Globus pallidus (tissue), 1 donor: ENCODE results near the gene FUT2.
"Not testable (repeated sequence)": the region's sequence is repeated elsewhere in the genome, so short reads cannot be mapped to it uniquely, and the experiment has no call there.

ENCODE experiments used
- DNase-seq: peaks from one replicate; pipeline ENCODE4 v3.0.0-alpha.2; 2015; ENCODE audit warnings: low spot score

FUT2 gene

GRCh38 chr19:48702701-48703100 lies 6.9 kb downstream of the FUT2 start:
- DNase-seq = no peak

DNA sequence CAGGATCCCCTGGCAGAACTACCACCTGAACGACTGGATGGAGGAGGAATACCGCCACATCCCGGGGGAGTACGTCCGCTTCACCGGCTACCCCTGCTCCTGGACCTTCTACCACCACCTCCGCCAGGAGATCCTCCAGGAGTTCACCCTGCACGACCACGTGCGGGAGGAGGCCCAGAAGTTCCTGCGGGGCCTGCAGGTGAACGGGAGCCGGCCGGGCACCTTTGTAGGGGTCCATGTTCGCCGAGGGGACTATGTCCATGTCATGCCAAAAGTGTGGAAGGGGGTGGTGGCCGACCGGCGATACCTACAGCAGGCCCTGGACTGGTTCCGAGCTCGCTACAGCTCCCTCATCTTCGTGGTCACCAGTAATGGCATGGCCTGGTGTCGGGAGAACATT lies 7.5 kb downstream of the FUT2 start:
- DNase-seq = no peak

DNA sequence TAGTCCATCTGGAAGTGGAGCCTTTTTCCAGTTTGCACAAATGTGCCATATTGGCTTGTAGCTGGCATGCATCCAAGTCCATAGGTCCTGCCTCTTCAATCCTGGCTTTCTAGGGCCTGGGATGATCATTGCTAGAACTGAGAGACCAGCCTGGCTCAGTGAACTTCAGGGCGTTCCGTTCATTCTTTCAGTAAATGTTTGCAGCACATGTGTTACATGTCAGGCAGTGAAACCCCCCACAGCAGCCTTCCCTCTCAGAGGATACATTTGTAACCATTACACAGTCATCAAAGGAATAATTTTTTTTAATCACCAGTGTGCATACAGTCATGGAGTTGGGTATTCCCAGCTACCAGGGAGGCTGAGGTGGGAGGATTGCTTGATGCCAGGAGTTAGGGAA lies 9.7 kb downstream of the FUT2 start:
- no peak for DNase-seq

GRCh38 chr19:48708471-48708870 lies 12.7 kb downstream of the FUT2 start:
- DNase-seq = no peak

DNA sequence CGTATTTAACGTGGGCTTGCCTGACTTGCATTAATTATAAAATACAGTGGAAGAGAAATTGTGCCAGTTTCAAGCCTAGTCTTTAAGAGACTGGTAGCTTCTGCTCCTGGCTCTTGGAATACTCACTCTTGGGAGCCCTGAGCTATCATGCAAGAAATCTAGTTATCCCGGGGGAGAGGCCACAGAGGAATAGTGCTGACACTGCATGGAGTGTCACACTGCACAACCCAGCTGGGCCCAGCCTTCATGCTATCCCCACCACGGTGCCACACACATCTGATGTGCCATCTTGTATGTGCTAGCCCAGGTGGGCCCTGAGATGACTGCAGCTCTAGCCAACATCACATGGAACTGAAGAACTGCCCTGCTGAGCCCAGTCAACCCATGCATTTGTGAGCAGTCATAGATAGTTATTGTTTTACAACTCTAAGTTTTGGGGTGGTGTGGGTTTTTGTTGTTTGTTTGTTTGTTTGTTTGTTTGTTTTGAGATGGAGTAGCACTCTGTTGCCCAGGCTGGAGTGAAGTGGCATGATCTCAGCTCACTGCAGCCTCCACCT lies 15.4 kb downstream of the FUT2 start:
- no peak for DNase-seq

DNA sequence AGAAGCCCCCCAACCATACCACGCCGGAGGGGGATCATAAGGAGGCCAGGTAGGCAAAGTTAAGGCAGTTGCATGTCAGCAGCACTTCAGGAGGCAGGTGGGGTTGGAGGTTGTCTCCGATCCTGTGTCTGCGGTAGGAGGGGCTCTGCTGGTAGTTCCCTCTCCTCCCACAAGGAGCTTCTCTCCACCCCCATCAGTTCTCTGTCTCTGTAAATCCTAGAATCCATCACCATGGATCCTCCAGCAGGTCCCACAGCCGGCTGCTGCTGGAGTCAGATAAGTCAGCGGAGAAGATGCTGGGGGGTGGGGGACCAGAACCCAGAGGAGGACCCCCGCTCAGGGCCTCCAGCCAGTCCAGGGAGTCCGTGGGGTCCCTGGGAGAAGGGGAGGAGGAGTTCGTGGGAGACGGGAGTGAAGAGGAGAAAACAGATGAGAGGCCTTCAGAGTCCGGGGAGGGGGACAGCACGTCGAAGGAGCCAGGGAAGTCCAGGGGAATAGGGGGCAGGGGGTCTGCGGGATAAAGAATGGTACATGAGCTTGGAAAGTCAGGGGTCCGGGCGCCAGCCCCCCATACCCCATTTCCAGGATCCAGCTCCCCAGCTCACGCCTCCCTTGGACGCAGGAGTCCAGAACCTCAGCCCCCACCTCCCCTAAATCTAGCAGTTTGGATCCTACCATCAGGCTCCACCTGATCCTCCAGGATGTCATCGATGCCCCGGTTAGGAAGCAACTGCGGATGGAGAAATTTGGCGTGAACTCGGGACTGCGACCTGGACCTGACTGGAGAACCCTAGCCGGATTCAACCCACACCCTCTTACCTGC lies 17.5 kb downstream of the FUT2 start:
- no peak for DNase-seq

- peak; percentile 100 for DNase-seq
Observed at GRCh38 chr19:48713864-48714755, 18.3 kb downstream of the FUT2 start.

DNA sequence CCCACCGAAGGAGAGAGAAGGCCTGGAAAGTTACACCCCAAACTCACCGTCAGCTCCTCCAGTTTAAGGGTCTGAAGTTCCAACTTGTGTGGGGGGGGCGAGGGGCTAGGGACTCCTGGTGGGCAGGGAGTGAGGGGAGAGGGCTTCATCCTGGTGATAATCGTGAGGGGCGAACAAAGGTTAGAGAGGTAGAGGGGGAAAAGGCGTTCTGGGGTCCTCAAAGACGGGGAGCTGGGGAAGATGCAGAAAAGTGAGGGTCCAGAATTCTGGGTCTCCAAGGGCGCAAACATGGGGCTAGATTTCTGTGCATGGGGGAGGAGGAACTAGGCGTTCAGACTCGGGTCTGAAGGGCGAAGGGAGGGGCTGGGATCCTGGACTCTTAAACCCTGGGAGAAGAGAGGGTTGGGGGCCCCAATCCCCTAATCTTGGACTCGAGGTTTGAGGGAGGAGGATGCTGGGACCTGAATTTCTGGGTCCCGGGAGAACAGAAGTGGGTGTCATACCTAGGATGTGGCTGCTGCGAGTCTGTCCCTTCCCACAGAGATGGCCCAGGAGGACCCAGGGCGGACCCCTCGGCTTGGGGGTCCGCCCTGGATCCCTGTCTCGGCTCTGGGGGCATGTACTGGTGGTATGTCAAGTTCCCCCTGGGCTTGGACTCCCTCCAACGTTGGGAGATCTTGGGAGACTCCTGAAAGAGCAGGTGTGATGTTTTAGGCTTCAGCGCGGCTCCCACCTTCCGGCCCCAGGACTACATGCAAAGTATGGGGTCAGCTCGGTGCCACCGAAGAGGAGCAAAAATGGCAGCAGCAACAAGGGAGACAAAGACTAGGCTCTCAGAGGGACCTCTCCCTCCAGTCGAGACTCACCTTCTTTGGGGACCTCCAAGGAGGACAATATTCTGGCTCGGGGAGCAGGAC lies 19.2 kb downstream of the FUT2 start:
- no peak for DNase-seq

DNA sequence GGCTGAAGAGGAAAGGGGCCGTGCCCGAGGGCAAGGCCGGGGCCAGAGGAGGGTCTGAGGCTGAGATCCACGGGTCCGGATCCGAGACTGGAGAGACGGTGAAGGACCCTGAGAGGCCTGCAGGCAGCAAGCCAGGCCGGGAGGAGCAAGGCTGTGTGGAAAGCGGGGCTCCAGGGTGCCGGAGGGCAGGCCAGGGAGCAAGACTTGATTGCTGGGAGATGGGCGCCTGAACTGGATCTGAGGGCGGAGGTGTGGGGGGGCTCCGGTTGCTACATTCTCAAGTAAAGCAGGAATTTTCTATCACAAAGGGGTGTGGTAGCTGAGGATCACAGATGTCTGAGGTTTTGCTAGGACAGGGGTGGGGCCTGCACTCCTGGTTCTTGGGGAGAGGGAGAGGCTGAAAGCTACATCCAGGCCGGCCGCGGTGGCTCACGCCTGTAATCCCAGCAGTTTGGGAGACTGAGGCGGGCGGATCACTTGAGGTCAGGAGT lies 20.0 kb downstream of the FUT2 start:
- DNase-seq = no peak

GRCh38 chr19:48716562-48717291 lies 21.0 kb downstream of the FUT2 start:
- peak; percentile 55 for DNase-seq

DNA sequence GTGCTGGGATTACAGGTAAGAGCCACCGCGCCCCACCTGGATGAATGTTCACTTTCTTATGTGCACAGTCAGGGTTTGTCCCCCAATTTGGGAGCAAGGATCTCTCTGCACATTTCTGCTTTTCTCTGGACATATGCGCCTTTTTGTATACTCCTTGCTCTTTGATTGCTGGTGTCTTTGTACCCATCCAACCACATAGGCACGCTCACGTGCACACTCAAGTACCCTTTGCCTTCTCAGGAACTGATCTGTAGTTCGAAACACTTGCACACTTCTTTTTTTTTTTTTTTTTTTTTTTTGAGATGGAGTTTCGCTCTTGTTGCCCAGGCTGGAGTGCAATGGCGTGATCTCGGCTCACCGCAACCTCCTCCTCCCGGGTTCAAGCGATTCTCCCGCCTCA lies 22.3 kb downstream of the FUT2 start:
- not testable (repeated sequence) for DNase-seq

DNA sequence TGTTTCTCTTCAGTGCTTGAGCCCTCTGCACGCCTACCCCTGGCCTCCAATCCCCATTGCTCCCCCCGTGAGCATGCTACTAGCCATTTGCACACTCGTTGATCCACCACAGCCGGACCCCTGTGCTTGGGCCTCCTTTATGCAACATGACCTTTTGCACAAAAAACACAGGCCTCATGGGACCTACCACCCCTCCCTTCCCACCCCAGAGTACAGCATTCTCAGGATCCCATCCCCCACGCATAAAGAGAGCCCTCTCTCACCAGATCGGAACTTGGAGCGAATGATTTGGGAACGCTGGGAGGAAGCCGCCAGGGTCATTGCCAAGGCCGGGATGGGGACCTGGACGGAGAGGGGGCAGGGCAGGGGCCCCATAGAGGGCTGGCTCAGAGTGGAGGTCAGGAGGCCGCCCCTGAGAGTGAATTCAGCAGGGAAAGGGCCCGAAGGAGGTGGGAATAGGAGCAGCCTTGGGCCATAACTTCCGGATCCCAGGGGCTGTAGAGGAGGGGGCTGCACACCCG lies 23.0 kb downstream of the FUT2 start:
- no peak for DNase-seq

DNA sequence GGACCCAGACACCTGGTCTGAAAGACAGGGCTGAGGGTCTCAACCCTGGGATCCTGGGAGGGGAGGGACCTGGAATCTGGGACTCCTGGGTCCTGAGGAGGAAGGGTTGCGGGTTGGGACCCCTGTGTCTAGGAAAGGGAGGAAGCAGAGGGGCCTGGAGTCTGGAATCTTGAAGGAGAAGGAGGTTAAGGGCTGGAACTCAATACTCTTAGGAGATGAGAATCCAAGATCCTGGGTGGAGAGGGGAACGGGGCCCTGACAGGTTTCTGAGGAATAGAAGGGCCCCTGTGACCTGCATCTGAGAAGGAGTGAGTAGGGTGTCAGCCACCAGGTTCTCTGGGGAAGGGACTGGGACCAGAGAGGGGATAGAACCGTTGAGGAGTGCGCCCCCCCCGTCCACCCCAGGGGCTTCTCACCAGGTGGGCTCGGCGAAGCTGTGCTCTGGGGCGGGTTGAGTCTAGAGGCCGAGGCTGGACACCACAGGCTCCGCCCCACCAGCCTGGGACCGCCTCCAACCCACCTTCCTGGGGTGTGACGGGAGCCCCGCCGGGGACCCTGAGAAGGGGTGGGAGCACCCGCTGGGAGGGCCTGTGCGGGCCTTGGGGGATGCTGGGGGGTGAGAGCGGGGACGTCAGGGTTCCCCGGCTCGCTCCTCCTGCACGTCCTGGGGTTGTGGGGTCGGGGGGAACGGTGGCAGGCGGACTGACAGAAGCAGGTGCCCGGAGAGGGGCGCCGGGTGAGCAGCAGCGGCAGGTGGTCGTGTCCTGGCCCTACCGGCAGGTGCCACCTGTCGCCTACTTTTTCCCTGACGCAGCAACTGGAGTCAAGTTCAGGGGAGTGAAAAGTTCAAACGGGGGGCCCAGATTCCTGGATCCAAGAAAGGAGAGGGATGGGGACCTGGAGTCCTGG lies 23.7 kb downstream of the FUT2 start, which contains the start of gene MAMSTR:
TSS of gene MAMSTR (minus strand) at position 463 of the 909 bp plus-strand sequence. CDS start 694 bp downstream, outside the sequence.
- no peak for DNase-seq

DNA sequence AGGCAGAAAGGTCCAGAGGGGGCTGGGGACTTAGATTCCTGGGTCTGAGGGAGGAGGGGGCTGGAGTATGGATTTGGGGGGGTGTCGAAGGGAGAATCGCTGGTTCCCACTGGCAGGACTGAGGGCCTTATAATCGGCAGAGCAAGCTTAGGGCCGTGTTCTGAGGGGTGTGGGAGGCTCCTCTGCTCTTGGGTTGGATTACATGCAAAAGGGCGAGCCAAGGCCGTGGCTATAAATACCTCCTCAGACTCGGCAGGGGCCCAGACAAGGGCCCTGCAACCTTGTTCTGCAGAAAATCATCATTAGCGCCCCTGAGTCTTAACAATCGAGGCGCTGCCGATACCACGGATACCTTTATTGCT lies 24.5 kb downstream of the FUT2 start:
- no peak for DNase-seq

DNA sequence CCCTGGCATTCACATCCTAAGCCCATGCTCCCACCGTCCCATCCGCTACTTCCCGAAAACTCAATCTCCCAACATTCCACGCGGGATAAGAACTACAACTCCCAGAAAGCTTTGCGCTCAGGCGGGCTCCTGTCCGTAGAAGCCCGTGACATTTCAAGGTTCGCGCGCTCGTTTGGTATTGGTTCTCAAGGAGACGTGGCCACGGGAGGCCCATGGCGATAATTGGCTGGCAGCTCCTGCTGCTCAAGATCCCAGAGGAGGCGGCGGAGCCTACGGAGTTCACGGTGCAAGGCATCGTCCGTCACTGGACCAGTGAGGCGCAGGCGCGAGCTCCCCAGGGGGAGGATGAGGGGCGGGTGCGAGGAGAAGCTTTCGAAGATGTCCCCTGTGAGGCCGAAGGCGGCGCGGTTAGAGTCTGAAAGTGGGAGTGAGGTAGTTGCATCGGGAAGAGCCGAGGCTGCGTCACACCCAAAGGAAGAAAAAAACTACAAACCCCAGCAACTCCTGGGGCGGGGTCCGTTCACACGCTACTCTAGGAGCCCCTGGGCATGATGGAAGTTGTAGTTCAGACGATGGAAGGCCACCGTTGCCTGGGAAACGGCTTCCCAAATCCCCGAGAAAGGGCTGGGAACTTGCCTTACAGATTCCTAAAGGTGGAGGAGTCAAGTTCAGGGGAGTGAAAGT lies 25.0 kb downstream of the FUT2 start:
- peak; percentile 100 for DNase-seq

- DNase-seq = no peak
Observed at GRCh38 chr19:48722196-48722708, 26.5 kb downstream of the FUT2 start.

DNA sequence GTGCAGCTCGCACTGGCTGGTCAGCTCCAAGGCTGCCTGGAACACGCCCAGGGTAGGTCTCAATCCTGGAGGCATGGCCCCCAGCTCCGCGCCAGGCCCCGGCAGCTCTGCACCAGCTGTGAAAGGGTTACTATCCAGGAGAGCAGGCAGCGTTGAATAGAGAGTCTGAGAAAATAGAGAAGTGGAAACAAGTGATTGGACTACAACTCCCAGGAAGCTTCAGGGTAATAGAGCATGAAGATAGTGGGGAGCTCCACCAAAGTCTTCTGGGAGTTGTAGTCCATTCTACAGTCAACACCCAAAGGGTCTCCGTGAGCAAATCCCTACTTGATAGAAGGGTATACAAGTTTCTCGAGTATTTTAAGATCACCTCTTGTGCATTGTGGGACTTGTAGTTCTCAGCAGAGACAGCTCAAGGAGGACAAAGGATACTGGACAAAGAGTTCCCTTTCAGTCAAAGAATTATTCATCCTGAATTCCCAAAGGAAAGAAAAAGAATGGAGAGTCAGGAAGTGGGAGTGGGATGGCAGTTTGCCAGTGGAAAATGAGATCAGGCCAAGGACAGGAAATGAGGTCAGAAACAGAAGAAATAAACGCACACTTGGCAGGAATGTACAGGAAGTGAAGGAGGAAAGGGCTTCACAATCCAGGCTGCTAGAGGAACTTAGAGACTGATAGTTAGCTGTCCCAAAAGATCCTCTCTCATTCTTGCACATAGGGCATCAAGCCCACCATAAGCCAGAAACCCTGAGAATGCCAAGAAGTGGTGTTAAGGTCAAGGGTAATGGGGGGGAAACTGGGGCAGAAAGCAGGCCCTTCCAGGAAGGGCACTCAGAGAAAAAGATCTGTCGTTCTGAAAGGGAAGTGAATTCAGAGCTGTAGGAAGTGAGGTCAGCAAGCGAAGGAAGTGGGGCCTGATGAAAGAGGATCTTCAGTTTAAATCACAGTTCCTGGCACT lies 29.3 kb downstream of the FUT2 start:
- DNase-seq = peak; percentile 63
